Gastrocnemius medialis (tissue), 4 donors: Measurements from ENCODE around the gene RRP1. TPM values are rescaled to one million over a fixed set of nuclear protein-coding genes. Genes with fewer than 3 reads are reported as not detected.
"Not testable (repeated sequence)": the region's sequence is repeated elsewhere in the genome, so short reads cannot be mapped to it uniquely, and the experiment has no call there.

Experiments
- ATAC-seq, 2 donors: fragments of 150-250 bp; one replicate each; pipeline ENCODE4 v1.9.1; 2016
- DNase-seq, 2 donors: peaks; one replicate each; pipeline ENCODE4 v3.0.0-alpha.2; 2019
- H3K27ac ChIP-seq, 4 donors: fragments of 200-600 bp; sonication (generic); 1 replicate in 1 of 4; 2 replicates in 3 of 4; pipeline ENCODE4 v1.5.1; 2016 to 2018; ENCODE audit warnings: mild to moderate bottlenecking in 2 of 4, moderate library complexity in 1 of 4
- H3K27me3 ChIP-seq, 3 donors: fragments of 200-600 bp; sonication (generic) in 2 of 3; 1 replicate in 1 of 3; 2 replicates in 2 of 3; pipeline versions ENCODE4 v1.5.1 to v1.6.0; 2016 to 2019; ENCODE audit warnings: mild to moderate bottlenecking in 1 of 3, moderate library complexity in 1 of 3
- H3K36me3 ChIP-seq, 2 donors: fragments of 200-600 bp; sonication (generic) in 1 of 2; one replicate each; pipeline ENCODE4 v1.5.1; 2017 to 2018
- H3K4me1 ChIP-seq, 2 donors: fragments of 200-600 bp; sonication (generic) in 1 of 2; one replicate each; pipeline ENCODE4 v1.5.1; 2016 to 2017; ENCODE audit warnings: mild to moderate bottlenecking in 2 of 2
- H3K4me3 ChIP-seq, 4 donors: fragments of 200-600 bp; sonication (generic) in 3 of 4; 1 replicate in 1 of 4; 2 replicates in 3 of 4; pipeline ENCODE4 v1.5.1; 2016 to 2019; ENCODE audit warnings: mild to moderate bottlenecking in 2 of 4
- H3K9me3 ChIP-seq, 3 donors: fragments of 200-600 bp; sonication (generic) in 2 of 3; 1 replicate in 1 of 3; 2 replicates in 2 of 3; pipeline ENCODE4 v1.5.1; 2016 to 2019
- POLR2A ChIP-seq, 2 donors: fragments of 450-650 bp; IDR thresholded peaks; one replicate each; pipeline ENCODE4 v1.6.1; 2017; ENCODE audit warnings: antibody characterized with exemption in 2 of 2, mild to moderate bottlenecking in 2 of 2, moderate library complexity in 2 of 2
- in situ Hi-C, 4 donors: fragments of 200-750 bp; cut with MboI; loops; one replicate each; pipeline versions ENCODE4 v1.15.0 to v1.8.0; 2017; ENCODE audit warnings: low sequenced_read_pairs in 4 of 4
- intact Hi-C: fragments of 100-400 bp; cut with DNase I; formaldehyde crosslinking; loops from one replicate; pipeline ENCODE4 v1.15.1; 2023; ENCODE audit warnings: low total_unique reads
- total RNA-seq, 4 donors: library from RNA; depleted of rRNA; stranded (reverse); fragments of >200 nt; gene quantifications; one replicate each; pipeline versions ENCODE4 v1.1.0 to v1.2.3, GENCODE V29; 2016
- TF ChIP-seq, protein P1 (sequence below), 5 experiments: fragments of 450-650 bp in 3 of 5; fragments of 200-600 bp in 2 of 5; sonication (generic) in 2 of 5; IDR thresholded peaks in 4 of 5; conservative IDR thresholded peaks in 1 of 5; 1 replicate in 4 of 5; 2 replicates in 1 of 5; pipeline ENCODE4 v1.5.1; 2016 to 2019; ENCODE audit warnings: antibody characterized with exemption in 5 of 5, mild to moderate bottlenecking in 3 of 5, moderate library complexity in 3 of 5

Gene RRP1
- total RNA-seq, 4 donors from 2014 or later, result 17.5 to 32.0 (median 25.1) TPM

DNA sequence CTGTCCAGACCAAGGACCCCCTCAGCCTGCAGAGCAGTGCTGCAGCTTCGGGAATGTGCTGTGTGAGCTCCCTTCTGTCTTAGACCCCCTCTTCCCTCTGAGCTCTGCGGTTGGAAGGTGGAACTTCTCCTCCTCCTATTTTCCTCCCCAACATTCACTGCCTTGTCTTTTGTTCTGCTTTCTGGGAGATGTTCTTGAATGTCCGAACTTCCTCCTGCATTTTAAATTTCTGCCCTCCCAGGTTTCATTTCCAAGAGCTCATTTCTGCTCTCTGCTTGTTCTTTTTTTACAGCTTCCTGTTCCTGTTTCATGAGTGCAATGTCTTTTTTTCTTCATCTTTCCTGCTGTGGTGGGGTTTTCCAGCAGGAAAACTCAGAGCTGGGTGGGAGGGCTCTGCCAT, 29.3 kb downstream of the RRP1 start:
- in situ Hi-C loops (loop anchor here in 1 of 4 donors (25.0 kb wide), 1 partner anchor 106 kb away; the partner anchor contains the start of gene PDXK), intact Hi-C loops (no loop called here)
- Histone ChIP-seq H3K9me3 (no peaks in the 10 kb centered on the region), H3K27me3 (no peaks in the 10 kb centered on the region), H3K27ac (no peak overlapping the region), H3K4me1 (no peaks in the 10 kb centered on the region), H3K36me3 (no peaks in the 10 kb centered on the region), H3K4me3 (no peak overlapping the region)
- TF ChIP-seq POLR2A (IDR thresholded peaks at IDR 0.05), result no peak
- TF ChIP-seq, protein P1, sequence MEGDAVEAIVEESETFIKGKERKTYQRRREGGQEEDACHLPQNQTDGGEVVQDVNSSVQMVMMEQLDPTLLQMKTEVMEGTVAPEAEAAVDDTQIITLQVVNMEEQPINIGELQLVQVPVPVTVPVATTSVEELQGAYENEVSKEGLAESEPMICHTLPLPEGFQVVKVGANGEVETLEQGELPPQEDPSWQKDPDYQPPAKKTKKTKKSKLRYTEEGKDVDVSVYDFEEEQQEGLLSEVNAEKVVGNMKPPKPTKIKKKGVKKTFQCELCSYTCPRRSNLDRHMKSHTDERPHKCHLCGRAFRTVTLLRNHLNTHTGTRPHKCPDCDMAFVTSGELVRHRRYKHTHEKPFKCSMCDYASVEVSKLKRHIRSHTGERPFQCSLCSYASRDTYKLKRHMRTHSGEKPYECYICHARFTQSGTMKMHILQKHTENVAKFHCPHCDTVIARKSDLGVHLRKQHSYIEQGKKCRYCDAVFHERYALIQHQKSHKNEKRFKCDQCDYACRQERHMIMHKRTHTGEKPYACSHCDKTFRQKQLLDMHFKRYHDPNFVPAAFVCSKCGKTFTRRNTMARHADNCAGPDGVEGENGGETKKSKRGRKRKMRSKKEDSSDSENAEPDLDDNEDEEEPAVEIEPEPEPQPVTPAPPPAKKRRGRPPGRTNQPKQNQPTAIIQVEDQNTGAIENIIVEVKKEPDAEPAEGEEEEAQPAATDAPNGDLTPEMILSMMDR (IDR thresholded peaks at IDR 0.05 in 4 of 5, conservative IDR thresholded peaks at IDR 0.05 in 1 of 5), result no peak
- no peak for DNase-seq
- no peak for ATAC-seq

- DNase-seq, result no peak
Measured at GRCh38 chr21:43819511-43820405, 30.4 kb downstream of the RRP1 start.

GRCh38 chr21:43820466-43820865, 31.1 kb downstream of the RRP1 start:
- in situ Hi-C loops, result loop anchor here in 1 of 4 donors (25.0 kb wide), 1 partner anchor 108 kb away; the partner anchor contains the start of gene PDXK

More at GRCh38 chr21:43819511-43820405, 30.4 kb downstream of the RRP1 start:
- Histone ChIP-seq H3K27me3 (no peaks in the 10 kb centered on the region), H3K4me3 (no peak overlapping the region), H3K27ac (no peak overlapping the region), H3K4me1 (peaks cover 3 to 7% of the 10 kb centered on the region in 2 donors), H3K36me3 (no peaks in the 10 kb centered on the region), H3K9me3 (no peaks in the 10 kb centered on the region)
- intact Hi-C loops (no loop called here), in situ Hi-C loops (loop anchor here in 1 of 4 donors (25.0 kb wide), 1 partner anchor 107 kb away; the partner anchor contains the start of gene PDXK)
- ATAC-seq, result no peak
- TF ChIP-seq POLR2A (IDR thresholded peaks at IDR 0.05), result no peak
- TF ChIP-seq, protein P1 (IDR thresholded peaks at IDR 0.05 in 4 of 5, conservative IDR thresholded peaks at IDR 0.05 in 1 of 5), result no peak

DNA sequence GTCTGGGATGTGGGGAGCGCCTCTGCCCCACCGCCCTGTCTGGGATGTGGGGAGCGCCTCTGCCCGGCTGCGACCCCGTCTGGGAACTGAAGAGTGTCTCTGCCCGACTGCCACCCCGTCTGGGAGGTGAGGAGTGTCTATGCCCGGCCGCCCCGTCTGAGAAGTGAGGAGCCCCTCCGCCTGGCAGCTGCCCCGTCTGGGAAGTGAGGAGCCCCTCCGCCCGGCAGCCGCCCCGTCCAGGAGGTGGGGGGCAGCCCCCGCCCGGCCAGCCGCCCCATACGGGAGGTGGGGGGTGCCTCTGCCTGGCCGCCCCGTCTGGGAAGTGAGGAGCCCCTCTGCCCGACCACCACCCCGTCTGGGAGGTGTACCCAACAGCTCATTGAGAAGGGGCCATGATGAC, 32.8 kb downstream of the RRP1 start:
- in situ Hi-C loops, result loop anchor here in 1 of 4 donors (25.0 kb wide), 1 partner anchor 110 kb away; the partner anchor contains the start of gene PDXK
- H3K27ac ChIP-seq, H3K4me3 ChIP-seq, H3K27me3 ChIP-seq, intact Hi-C loops, H3K36me3 ChIP-seq, ATAC-seq, H3K9me3 ChIP-seq, DNase-seq: not testable (repeated sequence)
- H3K4me1 ChIP-seq, result peaks cover 22 to 25% of the 10 kb centered on the region in 2 donors

More at GRCh38 chr21:43820466-43820865, 31.1 kb downstream of the RRP1 start:
- H3K27me3 ChIP-seq, result no peaks in the 10 kb centered on the region
- no peaks in the 10 kb centered on the region for H3K36me3 ChIP-seq
- DNase-seq, result no peak
- no peak for ATAC-seq
- intact Hi-C loops, result no loop called here
- H3K4me3 ChIP-seq, result no peak overlapping the region
- H3K9me3 ChIP-seq, result no peaks in the 10 kb centered on the region
- no peak overlapping the region for H3K27ac ChIP-seq
- TF ChIP-seq POLR2A (IDR thresholded peaks at IDR 0.05), result no peak
- TF ChIP-seq, protein P1 (IDR thresholded peaks at IDR 0.05 in 4 of 5, conservative IDR thresholded peaks at IDR 0.05 in 1 of 5), result no peak
- H3K4me1 ChIP-seq, result peaks cover 7 to 12% of the 10 kb centered on the region in 2 donors

- in situ Hi-C loops, result loop anchor here in 1 of 4 donors (25.0 kb wide), 1 partner anchor 110 kb away; the partner anchor contains the start of gene PDXK
- H3K27me3 ChIP-seq, H3K27ac ChIP-seq, H3K4me3 ChIP-seq, intact Hi-C loops, H3K9me3 ChIP-seq, DNase-seq, H3K36me3 ChIP-seq, ATAC-seq: not testable (repeated sequence)
- peaks cover 25 to 26% of the 10 kb centered on the region in 2 donors for H3K4me1 ChIP-seq
Measured at GRCh38 chr21:43822741-43823140, 33.4 kb downstream of the RRP1 start.
